HG02840 (cell line): Measurements from ENCODE around the gene DNM1.
A peak's percentile ranks its signal among the peaks of the same experiment; 100 is the strongest.

ENCODE experiments used
- ATAC-seq: cut with Tn5 transposase; IDR thresholded peaks from one replicate; pipeline ENCODE4 v1.9.1; 2021; ENCODE audit warnings: mild to moderate bottlenecking, moderate library complexity, moderate number of reproducible peaks; ENCODE audit not compliant: unreplicated experiment, low FRiP score

DNM1 gene

DNA sequence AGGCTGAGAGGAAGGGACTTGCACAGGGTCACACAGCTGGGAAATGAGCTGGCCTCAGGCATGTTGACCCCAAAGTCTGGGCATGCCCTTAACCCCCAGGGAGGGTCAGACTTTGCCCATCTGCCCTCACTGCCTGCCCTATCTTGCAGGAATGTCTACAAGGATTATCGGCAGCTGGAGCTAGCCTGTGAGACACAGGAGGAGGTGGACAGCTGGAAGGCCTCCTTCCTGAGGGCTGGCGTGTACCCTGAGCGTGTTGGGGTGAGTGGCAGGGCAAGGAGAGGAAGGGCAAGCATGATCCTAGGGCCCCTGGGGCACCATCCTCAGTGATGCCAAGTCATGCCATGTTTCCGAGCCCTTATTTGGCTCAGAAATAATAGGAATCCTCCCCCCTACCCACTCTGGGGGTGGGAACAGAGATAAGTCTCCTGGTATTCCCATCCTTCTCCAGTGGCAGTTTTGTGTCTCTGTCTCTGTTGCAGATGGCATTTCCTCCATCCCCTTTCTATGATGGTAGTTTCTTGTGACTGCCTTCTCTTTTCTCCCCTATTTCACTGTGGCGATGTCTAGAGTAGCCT lies 44.1 kb downstream of the DNM1 start:
- no peak for ATAC-seq

GRCh38 chr9:128249558-128249907 lies 46.4 kb downstream of the DNM1 start:
- ATAC-seq = no peak

DNA sequence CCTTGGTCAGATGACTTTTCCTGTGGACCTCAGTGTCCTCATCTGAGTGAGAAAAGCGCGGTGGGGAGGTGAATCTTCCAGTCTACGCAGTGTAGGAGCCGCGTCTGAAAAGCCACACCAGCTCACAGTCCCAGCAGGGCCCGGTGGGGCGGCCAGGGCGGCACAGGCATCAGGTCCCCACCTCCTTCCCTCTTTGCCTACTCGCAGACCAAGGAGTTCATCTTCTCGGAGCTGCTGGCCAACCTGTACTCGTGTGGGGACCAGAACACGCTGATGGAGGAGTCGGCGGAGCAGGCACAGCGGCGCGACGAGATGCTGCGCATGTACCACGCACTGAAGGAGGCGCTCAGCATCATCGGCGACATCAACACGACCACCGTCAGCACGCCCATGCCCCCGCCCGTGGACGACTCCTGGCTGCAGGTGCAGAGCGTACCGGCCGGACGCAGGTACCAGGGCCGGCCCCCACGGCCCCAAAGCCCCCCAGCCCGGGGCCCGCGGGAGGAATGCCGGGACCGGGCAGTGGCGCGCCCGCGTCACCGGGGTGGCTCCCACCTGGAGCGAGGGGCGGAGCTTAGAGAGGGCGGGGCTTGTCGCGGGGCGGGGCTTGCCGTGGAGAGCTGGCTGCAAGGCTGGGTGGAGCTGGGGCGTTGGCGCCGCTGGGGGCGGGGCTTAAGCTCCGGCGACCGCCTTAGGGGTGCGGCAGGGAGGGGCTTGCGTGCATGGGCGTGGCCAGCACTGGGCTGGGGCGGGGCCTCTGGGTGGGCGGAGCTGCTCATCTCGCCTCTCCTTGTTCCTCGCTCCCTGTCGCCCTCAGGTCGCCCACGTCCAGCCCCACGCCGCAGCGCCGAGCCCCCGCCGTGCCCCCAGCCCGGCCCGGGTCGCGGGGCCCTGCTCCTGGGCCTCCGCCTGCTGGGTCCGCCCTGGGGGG lies 47.0 kb downstream of the DNM1 start:
- ATAC-seq = peak; percentile 82

- no peak for ATAC-seq
Measured at GRCh38 chr9:128250839-128251731, 47.9 kb downstream of the DNM1 start.

DNA sequence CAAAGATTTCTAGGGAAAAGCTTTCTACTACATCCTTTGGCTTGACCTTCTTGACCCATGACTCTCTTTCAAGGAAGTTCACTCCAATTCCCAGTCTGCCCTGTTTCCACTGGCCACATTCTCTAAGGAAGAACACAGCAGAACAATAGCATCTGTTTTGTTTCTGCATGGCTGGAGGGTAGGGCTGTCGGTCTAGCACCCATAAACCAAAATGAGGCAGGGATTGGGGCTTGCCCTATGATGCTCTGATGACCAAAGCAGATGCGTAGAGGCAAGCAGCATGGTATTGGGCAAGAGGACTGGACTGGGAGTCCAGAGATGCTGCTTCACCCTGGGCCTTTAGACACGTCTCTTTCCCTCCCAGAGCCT lies 48.5 kb downstream of the DNM1 start:
- ATAC-seq = no peak

DNA sequence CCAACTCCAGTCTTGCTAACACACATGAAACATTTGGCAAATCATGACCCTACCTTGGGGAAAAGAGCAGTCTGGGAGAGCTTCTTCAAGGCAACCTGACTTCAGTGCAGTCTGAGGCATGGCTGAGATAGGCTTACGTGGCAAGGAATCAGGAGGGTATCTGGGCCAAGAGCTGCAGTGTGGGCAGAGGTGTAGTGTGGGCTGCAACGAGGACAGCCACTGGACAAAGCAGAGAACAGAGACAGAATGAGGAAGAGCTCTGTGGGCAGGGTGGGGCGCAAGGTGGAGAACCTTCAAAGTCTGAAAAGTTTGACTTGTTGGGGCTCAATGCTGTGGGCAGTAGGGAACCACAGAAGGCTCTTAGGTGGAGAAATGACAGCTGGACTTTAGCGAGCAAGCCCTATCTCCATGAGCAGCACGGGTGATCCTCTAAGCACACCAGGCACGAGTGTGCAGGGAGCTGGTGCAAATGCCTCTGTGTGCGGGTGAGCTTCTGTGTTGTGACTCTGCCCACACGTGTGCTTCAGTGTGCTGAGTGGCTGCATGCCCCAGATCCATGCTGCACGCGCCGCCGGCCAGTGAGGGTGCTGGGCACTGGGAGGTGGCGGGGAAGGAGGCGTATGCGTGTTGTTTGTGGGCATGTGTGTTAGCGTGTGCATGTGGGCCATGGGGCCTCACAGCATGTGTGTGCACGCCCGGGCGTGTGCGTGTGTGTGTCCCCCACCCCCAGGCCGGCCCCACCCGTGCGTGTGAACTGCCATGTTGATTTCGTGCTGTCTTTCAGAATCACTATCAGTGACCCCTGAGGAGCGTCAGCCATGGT lies 49.3 kb downstream of the DNM1 start:
- ATAC-seq = no peak

DNA sequence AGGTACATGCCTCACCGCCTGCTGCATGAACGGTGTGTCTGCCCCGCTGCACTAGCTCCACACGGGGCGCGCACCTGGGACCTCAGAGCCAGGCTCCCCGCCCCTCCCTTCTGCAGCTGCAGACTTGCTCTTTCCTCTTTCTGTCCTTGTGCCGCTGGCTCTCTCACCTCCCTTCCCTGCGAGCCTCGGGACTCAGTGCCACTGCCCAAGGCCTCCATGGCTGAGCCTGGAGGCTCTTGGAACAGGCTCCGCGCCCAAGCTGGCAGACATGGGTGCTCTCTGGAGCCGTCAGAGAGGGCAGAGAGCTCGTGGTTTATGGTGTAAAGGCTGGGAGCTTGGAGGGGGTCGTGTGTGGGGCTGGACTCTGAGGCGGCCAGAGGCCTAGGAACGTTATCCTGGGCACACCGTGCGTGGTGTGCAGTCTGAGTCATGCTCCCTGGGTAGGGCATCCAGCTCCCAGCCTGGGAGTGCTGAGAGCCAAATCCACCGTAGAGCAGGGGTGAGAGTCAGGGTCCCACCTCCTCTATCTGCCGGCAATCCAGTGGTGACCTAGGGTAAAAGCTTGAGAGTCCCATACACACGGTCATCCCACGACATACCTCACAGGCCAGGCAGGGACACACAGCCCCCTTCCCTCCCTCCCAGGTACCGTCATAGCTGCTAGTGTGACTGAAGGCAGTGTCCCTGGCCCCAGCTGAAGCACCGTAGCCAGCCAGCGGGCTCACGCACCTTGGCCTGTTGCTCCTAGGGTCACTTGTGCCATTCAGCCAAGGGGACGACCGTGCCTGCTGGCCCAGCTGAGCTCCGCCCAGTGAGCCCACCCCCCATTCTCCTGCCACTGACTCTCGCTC lies 50.2 kb downstream of the DNM1 start:
- no peak for ATAC-seq

DNA sequence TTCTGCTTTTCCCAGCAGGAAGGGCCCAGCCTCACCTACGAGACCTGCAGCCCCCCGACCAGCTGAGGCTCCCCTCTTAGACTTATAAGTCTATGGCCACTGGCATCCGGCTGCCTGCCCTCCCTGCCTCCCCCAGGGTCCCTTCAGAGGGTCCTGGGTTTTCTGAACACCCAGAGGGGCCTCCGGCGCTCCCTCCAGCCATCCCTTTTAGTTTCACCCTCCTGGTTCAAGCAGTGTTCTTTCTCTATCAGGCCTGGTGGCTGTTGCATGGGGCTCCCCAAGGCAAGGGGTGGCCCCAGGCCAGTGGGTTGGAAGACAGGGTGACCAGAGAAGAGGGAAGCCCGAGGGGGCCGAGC lies 50.8 kb downstream of the DNM1 start:
- no peak for ATAC-seq

GRCh38 chr9:128254362-128254761 lies 51.2 kb downstream of the DNM1 start:
- no peak for ATAC-seq

DNA sequence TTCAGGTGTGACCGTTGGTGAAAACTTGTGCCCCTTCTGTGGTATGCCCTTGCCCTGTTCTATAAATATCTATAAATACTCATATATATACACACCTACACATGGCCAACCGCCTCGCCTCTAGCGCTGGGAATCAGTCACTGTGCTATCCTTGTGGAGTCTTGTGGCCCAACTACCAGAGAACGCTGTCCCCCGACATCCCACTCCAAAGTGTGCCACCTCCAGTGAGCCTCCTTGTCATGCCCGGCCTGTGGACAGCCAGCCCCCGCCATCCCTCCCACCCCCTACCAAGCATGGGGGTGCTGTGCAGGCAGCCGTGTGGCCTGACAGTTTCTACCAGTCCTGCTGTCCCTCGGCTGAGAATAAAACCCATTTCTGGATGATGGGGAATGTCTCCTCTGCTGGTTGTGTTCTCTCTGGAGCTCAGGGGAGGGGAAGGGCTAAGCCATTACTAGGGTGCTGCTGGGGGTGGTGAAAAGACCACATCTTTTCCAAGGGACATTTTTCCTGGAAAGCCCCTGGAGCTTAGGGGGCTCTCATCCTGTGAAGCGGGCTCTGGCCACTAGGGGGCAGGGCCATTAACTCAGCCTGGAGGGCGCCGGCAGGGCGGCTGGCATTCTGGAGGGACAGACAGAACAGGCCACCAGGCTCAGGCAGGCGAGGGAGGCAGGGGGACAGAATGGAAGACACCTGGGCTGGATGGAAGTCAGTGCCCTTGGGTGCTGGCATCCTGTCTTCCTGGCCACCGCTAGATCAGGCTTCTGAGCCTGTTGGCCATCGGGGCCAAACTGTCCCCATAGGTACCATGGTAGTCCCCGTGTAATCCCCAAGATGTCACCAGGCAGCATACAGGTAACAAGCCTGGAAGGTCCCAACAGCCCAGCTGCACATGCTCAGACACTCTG lies 51.9 kb downstream of the DNM1 start:
- ATAC-seq = no peak

DNA sequence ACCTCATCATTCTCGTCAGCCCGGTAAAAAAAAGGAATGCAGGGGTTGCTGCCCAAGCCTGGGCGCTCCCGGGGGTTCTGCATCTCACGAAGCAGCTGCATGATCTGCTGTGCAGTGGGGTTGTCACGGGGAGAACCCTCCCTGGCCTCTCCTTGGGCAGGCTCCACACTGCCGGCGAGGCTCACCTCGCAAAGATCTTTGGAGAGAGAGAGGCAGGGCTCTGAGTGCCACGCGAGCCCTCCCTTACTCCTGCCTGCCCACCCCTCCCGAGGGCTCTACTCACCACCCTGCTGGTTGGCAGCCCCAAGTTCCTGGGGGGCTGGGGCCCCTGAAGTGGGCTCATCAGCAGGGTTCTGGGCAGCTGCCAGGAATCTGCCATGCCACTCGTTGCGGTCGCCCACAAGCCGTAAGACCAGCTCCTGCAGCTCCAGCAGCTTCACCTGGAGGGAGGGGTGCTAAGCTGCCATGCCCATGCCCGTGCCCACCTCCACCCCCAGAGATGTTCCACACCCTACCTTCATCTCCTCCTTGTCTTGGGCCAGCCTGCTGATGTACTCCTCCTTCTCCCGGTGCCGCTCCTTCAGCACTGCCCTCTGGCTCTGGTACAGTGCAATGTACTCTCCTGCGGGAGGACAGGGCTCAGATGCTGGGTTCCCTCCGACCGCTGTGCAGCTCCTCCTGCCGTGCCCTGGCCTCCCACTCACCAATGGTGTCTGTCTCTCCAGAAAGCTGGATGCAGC lies 54.1 kb downstream of the DNM1 start:
- no peak for ATAC-seq

GRCh38 chr9:128257907-128258306 lies 54.7 kb downstream of the DNM1 start:
- ATAC-seq = no peak

DNA sequence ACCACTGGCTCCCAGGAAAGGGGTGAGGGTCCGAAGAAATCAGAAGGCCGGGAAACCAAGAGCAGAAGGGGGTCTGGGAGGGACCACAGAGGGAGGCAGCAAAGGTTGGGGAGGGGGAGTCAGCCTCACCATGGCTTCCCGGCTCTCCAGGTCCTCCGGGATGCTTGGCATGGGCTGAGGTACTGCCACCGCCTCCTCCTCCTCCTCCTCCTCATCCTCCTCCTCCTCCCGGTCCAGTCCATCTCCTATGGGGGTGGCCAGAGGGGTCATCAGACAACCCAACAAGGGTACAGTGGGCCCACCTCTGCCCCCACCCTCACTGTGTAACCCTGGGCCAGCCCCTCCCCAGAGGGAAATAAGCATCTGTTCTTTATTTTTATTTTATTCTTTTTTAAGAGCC lies 55.1 kb downstream of the DNM1 start:
- ATAC-seq = no peak

- no peak for ATAC-seq
Measured at GRCh38 chr9:128259156-128259555, 56.0 kb downstream of the DNM1 start.

DNA sequence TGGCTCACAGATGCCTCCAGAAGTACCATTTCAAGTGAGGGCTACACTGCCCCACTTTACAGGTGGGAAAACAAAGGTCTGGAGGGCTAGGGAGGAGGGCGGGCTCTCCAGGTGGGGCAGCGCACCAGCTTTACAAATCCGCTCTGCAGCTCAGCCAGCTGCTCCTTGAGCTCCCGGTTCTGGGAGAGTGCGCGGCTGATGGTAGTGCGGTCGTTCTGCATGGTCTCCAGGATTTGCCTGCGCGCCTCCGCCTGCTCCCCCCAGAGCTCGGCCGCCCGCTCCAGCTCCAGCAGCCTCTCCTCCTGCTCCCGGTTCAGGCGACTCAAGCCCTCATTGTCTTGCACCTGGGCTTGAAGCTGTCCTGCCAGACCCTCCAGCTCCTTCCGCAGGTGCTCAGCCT lies 57.2 kb downstream of the DNM1 start:
- no peak for ATAC-seq

DNA sequence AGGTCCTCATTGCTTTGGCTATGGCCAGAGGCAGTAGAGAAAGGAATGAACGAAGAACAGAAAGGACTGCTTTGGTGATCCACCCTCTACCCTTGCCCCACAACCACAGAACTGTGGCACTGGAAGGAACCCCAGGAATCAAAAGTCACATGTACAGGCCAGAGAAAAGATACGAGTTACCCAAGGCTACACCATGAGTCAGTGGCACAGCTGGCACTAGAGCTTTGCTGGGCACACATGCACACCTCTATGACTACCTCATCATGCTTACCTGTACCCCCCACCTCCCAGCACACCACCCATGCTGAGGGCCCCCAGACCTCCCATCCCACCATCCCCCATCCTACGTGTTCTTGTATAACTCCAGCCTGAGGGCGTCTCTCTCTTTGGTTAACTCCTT lies 59.5 kb downstream of the DNM1 start:
- no peak for ATAC-seq

GRCh38 chr9:128265348-128265847 lies 62.2 kb downstream of the DNM1 start:
- no peak for ATAC-seq
